NCI-H2171 (cell line): Measurements from ENCODE around the gene CPED1.
"Not testable (repeated sequence)": the region's sequence is repeated elsewhere in the genome, so short reads cannot be mapped to it uniquely, and the experiment has no call there.

Experiments used
- DNase-seq: peaks from one replicate; lab custom pipeline; 2025; lab: John Stamatoyannopoulos, UW

Gene CPED1

GRCh38 chr7:121097577-121097976, 109.1 kb downstream of the CPED1 start:
- no peak for DNase-seq

- DNase-seq: no peak
These were observed 111.1 kb downstream of the CPED1 start for GRCh38 chr7:121099572-121099971.

GRCh38 chr7:121101083-121101482, 112.6 kb downstream of the CPED1 start:
- no peak for DNase-seq

- no peak for DNase-seq
These were observed 113.1 kb downstream of the CPED1 start for GRCh38 chr7:121101621-121102020.

- DNase-seq: no peak
These were observed 114.1 kb downstream of the CPED1 start for GRCh38 chr7:121102619-121103018.

GRCh38 chr7:121103086-121103485, 114.6 kb downstream of the CPED1 start:
- DNase-seq: no peak

GRCh38 chr7:121103579-121103978, 115.1 kb downstream of the CPED1 start:
- no peak for DNase-seq

- DNase-seq: no peak
These were observed 116.8 kb downstream of the CPED1 start for GRCh38 chr7:121105262-121105661.

- DNase-seq: peak; percentile 29
These were observed 119.5 kb downstream of the CPED1 start for GRCh38 chr7:121107923-121108498.

- no peak for DNase-seq
These were observed 120.6 kb downstream of the CPED1 start for GRCh38 chr7:121109145-121109544.

GRCh38 chr7:121113288-121113687, 124.8 kb downstream of the CPED1 start:
- no peak for DNase-seq

GRCh38 chr7:121116396-121116795, 127.9 kb downstream of the CPED1 start:
- no peak for DNase-seq

- no peak for DNase-seq
These were observed 130.5 kb downstream of the CPED1 start for GRCh38 chr7:121119047-121119446.

GRCh38 chr7:121123032-121123431, 134.5 kb downstream of the CPED1 start:
- no peak for DNase-seq

- DNase-seq: not testable (repeated sequence)
These were observed 136.9 kb downstream of the CPED1 start for GRCh38 chr7:121125454-121125853.

- no peak for DNase-seq
These were observed 137.7 kb downstream of the CPED1 start for GRCh38 chr7:121126201-121126600.

- DNase-seq: no peak
These were observed 138.5 kb downstream of the CPED1 start for GRCh38 chr7:121126801-121127534.

GRCh38 chr7:121132940-121133339, 144.4 kb downstream of the CPED1 start:
- DNase-seq: no peak

GRCh38 chr7:121133444-121133843, 144.9 kb downstream of the CPED1 start:
- no peak for DNase-seq

- no peak for DNase-seq
These were observed 149.1 kb downstream of the CPED1 start for GRCh38 chr7:121137580-121137979.

- peak; percentile 24 for DNase-seq
These were observed 149.9 kb downstream of the CPED1 start for GRCh38 chr7:121138262-121138933.

GRCh38 chr7:121139427-121139826, 150.9 kb downstream of the CPED1 start:
- no peak for DNase-seq

- DNase-seq: no peak
These were observed 152.3 kb downstream of the CPED1 start for GRCh38 chr7:121140790-121141189.
